Measurements from ENCODE around the gene TRIM75.

DNA sequence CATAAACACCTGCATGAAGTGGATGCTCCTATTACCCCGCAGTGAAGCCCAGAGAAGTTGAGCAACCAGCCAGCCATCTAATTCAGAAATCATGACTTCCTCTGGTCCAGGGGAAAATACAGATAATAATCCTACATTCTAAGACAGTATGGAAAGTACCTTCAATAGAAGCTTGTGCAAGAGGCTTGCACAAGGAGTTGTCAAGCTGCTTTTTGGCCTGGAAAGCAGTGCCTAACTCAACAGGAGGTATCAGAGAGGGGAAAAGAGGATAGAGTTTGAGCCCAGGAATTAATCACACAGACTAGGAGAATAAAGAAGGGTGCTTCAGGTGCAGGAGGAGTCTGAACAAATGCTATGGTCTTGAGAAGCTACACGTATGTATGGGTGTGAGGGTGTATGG, 32.3 kb downstream of the TRIM75 start:
- TF ChIP-seq, protein P1, sequence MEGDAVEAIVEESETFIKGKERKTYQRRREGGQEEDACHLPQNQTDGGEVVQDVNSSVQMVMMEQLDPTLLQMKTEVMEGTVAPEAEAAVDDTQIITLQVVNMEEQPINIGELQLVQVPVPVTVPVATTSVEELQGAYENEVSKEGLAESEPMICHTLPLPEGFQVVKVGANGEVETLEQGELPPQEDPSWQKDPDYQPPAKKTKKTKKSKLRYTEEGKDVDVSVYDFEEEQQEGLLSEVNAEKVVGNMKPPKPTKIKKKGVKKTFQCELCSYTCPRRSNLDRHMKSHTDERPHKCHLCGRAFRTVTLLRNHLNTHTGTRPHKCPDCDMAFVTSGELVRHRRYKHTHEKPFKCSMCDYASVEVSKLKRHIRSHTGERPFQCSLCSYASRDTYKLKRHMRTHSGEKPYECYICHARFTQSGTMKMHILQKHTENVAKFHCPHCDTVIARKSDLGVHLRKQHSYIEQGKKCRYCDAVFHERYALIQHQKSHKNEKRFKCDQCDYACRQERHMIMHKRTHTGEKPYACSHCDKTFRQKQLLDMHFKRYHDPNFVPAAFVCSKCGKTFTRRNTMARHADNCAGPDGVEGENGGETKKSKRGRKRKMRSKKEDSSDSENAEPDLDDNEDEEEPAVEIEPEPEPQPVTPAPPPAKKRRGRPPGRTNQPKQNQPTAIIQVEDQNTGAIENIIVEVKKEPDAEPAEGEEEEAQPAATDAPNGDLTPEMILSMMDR (IDR thresholded peaks at IDR 0.05): no peak
- TF ChIP-seq POLR2A (IDR thresholded peaks at IDR 0.05): no peak

All from body of pancreas (tissue), 4 donors.